Measurements from ENCODE around the gene MACC1.

DNA sequence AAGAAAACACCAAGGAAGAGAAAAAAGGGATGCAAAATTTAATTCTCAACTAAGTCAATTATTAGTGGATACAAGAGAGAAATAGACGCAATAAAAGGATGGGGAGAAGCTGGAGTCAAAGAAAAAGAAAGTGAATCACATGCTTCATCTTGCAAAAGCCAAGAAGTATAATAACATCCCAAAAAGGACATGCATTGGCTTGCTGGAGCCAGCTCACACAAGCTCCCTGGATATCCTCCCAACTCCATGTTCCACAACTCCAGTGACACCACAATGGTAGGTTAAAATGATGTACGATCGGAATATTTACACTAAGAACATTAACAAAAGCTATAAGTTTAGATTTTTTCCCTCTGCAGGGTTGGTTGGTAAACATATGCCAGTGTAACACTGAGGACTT, 72.4 kb downstream of the MACC1 start:
- TF ChIP-seq CTCF (IDR thresholded peaks at IDR 0.05; ENCODE audit: low read depth, low read length, missing input control), result no peak
- TF ChIP-seq MAX (IDR thresholded peaks at IDR 0.05), result no peak
- no peak for TF ChIP-seq FOXA1 (IDR thresholded peaks at IDR 0.05)
- TF ChIP-seq TAF1 (conservative IDR thresholded peaks at IDR 0.05), result no peak
- TF ChIP-seq, protein P1, sequence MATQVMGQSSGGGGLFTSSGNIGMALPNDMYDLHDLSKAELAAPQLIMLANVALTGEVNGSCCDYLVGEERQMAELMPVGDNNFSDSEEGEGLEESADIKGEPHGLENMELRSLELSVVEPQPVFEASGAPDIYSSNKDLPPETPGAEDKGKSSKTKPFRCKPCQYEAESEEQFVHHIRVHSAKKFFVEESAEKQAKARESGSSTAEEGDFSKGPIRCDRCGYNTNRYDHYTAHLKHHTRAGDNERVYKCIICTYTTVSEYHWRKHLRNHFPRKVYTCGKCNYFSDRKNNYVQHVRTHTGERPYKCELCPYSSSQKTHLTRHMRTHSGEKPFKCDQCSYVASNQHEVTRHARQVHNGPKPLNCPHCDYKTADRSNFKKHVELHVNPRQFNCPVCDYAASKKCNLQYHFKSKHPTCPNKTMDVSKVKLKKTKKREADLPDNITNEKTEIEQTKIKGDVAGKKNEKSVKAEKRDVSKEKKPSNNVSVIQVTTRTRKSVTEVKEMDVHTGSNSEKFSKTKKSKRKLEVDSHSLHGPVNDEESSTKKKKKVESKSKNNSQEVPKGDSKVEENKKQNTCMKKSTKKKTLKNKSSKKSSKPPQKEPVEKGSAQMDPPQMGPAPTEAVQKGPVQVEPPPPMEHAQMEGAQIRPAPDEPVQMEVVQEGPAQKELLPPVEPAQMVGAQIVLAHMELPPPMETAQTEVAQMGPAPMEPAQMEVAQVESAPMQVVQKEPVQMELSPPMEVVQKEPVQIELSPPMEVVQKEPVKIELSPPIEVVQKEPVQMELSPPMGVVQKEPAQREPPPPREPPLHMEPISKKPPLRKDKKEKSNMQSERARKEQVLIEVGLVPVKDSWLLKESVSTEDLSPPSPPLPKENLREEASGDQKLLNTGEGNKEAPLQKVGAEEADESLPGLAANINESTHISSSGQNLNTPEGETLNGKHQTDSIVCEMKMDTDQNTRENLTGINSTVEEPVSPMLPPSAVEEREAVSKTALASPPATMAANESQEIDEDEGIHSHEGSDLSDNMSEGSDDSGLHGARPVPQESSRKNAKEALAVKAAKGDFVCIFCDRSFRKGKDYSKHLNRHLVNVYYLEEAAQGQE (IDR thresholded peaks at IDR 0.05), result no peak
- no peak for TF ChIP-seq ATF3 (IDR thresholded peaks at IDR 0.05)
- no peak for TF ChIP-seq RXRA (IDR thresholded peaks at IDR 0.05)
- TF ChIP-seq, protein P2, sequence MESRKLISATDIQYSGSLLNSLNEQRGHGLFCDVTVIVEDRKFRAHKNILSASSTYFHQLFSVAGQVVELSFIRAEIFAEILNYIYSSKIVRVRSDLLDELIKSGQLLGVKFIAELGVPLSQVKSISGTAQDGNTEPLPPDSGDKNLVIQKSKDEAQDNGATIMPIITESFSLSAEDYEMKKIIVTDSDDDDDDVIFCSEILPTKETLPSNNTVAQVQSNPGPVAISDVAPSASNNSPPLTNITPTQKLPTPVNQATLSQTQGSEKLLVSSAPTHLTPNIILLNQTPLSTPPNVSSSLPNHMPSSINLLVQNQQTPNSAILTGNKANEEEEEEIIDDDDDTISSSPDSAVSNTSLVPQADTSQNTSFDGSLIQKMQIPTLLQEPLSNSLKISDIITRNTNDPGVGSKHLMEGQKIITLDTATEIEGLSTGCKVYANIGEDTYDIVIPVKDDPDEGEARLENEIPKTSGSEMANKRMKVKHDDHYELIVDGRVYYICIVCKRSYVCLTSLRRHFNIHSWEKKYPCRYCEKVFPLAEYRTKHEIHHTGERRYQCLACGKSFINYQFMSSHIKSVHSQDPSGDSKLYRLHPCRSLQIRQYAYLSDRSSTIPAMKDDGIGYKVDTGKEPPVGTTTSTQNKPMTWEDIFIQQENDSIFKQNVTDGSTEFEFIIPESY (IDR thresholded peaks at IDR 0.05), result no peak
- no peak for TF ChIP-seq YY1 (IDR thresholded peaks at IDR 0.05)
- TF ChIP-seq HNF4G (IDR thresholded peaks at IDR 0.05), result no peak

All from liver (tissue), 3 donors.